HG03060 (cell line): ENCODE data around the gene SLC39A10.
A peak's percentile ranks its signal among the peaks of the same experiment; 100 is the strongest.
"Not testable (repeated sequence)": the region's sequence is repeated elsewhere in the genome, so short reads cannot be mapped to it uniquely, and the experiment has no call there.

Experiments used
- ATAC-seq: cut with Tn5 transposase; IDR thresholded peaks from one replicate; pipeline ENCODE4 v1.9.1; 2021; ENCODE audit warnings: low read depth, moderate number of reproducible peaks; ENCODE audit not compliant: unreplicated experiment

The SLC39A10 gene

GRCh38 chr2:195656859-195657633 is at the start of gene SLC39A10:
Gene SLC39A10 (plus strand): TSS chr2:195657226. CDS start chr2:195680043, 22,817 bp downstream.
- ATAC-seq, result peak; percentile 71

GRCh38 chr2:195608768-195609454 is 48.1 kb upstream of the SLC39A10 start:
- no peak for ATAC-seq

- no peak for ATAC-seq
Measured at GRCh38 chr2:195610717-195611116, 46.3 kb upstream of the SLC39A10 start.

- ATAC-seq, result no peak
Measured at GRCh38 chr2:195612611-195613495, 44.2 kb upstream of the SLC39A10 start.

GRCh38 chr2:195613922-195614321 is 43.1 kb upstream of the SLC39A10 start:
- no peak for ATAC-seq

- no peak for ATAC-seq
Measured at GRCh38 chr2:195619590-195619989, 37.4 kb upstream of the SLC39A10 start.

- no peak for ATAC-seq
Measured at GRCh38 chr2:195620501-195620900, 36.5 kb upstream of the SLC39A10 start.

- no peak for ATAC-seq
Measured at GRCh38 chr2:195622966-195623365, 34.1 kb upstream of the SLC39A10 start.

- ATAC-seq, result no peak
Measured at GRCh38 chr2:195626507-195626906, 30.5 kb upstream of the SLC39A10 start.

GRCh38 chr2:195628666-195629065 is 28.4 kb upstream of the SLC39A10 start:
- no peak for ATAC-seq

- ATAC-seq, result no peak
Measured at GRCh38 chr2:195632856-195633572, 24.0 kb upstream of the SLC39A10 start.

- no peak for ATAC-seq
Measured at GRCh38 chr2:195633573-195633870, 23.5 kb upstream of the SLC39A10 start.

GRCh38 chr2:195633974-195634373 is 23.1 kb upstream of the SLC39A10 start:
- ATAC-seq, result no peak

- no peak for ATAC-seq
Measured at GRCh38 chr2:195636890-195637289, 20.1 kb upstream of the SLC39A10 start.

- ATAC-seq, result no peak
Measured at GRCh38 chr2:195638750-195639149, 18.3 kb upstream of the SLC39A10 start.

- no peak for ATAC-seq
Measured at GRCh38 chr2:195639238-195639858, 17.7 kb upstream of the SLC39A10 start.

GRCh38 chr2:195639959-195640358 is 17.1 kb upstream of the SLC39A10 start:
- ATAC-seq, result no peak

- no peak for ATAC-seq
Measured at GRCh38 chr2:195642027-195642678, 14.9 kb upstream of the SLC39A10 start.

- no peak for ATAC-seq
Measured at GRCh38 chr2:195642679-195643068, 14.4 kb upstream of the SLC39A10 start.

- ATAC-seq, result not testable (repeated sequence)
Measured at GRCh38 chr2:195644708-195645107, 12.3 kb upstream of the SLC39A10 start.
